GM11168 (cell line): ENCODE measurements around the gene F8.

Experiments used
- in situ Hi-C: fragments of 300-500 bp; cut with MboI; formaldehyde crosslinking; loops from one replicate; pipeline ENCODE4 v1.12.0; 2022; ENCODE audit warnings: low sequenced_read_pairs; ENCODE audit not compliant: unreplicated experiment

Gene F8

DNA sequence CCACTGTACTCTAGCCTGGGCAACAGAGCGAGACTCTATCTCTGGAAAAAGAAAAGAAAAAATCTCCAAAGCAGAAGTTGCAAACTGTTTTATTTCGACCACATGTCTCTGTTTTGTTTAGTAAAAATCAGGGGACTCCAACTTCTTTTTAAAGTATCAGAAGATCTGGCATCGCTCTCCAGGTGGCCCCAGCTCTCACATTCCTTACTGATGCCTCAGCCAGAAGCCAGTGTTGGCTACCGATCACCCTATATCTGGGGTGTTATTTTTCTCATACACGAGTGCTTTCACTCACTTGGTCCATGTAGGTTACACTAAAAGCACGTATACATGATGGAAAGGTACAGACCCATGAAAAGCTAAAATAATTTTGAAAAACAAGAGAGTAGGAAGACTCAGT is 225.5 kb downstream of the F8 start:
- in situ Hi-C loops = no loop called here

DNA sequence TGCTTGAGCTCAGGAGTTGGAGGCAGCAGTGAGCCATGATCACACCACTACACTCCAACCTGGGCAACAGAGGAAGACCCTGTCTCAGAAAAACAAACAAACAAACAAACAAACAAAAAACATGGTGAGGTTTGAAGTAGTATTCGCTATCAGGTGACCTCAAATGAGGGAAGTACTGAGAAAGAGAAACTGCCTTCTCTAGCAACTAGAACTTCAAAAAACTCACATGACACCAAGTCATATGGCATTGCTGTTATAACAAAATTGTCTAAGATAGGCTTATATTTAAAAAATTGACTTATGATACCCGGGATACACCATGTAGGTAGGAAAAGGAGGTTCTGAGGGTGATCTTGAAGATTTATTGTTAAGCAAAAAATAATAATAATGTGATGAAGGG is 227.5 kb downstream of the F8 start:
- in situ Hi-C loops = no loop called here

DNA sequence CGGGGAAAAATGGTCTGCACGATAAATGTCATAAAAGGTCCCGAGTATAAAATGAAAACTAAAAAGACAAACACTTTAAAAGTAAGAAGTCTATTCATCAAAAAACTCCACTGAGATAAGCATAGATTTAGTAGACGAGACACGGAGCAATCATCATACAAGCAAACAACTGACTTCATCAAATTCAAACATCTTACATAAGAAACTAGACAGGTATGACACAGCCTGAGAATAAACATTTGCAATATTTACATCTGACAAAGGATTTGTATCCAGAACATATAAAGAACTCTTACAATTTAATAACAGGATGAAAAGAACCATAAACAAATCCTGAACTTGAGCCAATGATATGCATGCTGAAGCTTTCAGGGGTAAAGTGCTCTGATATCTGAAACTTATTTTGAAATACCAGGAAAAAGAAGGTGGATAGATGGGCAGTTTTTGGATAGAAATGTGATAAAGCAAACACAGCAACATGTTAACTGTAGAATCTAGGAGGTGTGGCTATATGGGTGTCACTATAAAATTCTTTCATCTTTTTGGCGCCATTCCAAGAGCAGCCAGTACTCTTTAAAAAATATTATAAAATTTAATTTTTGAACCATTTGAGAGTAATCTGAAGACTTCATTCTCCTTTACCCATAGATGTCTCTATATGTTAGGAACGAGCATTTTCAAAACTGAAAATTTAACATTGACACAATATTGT is 229.3 kb downstream of the F8 start:
- in situ Hi-C loops = no loop called here

DNA sequence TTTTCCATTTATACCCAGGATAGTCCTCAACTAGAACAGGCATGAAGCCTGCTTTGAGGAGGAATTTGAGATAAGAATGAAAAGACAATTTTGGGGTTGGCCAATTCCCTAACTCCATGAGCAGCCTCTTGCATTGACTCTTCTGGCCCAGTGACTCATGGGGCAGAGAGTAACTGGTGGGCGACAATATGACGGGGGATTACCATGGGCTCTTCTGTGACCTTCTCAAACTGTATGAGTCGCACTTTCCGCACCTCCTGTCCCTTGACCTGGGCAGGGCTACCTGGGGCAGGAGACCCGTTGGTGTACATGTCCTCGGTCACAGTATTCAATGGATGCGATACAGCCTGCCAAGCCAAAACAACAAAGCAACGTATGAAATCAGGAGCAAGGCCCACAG is 230.6 kb downstream of the F8 start:
- in situ Hi-C loops = no loop called here

DNA sequence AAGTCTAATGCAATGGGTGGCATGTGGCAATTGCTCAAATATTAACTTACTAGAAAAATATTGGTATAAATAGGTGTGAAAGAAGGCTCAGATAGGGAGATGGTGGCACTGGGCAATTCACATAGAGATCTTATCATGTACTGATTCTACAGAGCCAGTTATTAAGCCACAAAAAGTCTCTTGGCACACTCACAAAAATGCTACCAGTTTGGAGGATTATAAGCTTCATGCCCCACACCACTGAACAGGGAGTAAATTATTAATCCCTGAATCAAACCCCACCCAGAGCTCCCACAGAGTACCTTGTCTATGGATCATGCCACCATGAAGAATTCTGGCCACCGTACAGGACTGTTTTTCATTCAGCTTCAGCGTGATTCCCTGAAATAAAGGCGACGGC is 231.1 kb downstream of the F8 start:
- in situ Hi-C loops = no loop called here
